Measurements from ENCODE around the gene APOL4.

DNA sequence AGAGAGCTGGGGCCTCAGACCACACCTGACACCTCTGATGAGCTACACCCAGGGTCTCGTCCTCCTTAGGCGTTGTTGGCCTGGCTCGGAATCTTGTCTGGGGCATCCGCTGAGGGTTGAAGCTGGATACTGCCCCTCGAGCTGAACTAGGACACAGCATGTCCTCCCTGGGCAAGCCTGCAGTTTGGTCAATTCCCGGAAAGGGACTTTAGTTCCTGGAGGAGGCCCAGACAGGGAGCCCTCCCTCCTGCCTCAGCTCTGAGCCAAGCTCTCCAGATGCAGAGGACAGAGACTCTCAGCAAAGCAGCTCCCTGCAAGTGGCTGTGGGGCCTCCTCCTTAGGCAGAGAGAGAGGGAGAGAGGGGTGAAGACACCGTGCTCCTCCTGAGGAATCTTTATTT lies 45.9 kb downstream of the APOL4 start:
- TF ChIP-seq, protein P1, sequence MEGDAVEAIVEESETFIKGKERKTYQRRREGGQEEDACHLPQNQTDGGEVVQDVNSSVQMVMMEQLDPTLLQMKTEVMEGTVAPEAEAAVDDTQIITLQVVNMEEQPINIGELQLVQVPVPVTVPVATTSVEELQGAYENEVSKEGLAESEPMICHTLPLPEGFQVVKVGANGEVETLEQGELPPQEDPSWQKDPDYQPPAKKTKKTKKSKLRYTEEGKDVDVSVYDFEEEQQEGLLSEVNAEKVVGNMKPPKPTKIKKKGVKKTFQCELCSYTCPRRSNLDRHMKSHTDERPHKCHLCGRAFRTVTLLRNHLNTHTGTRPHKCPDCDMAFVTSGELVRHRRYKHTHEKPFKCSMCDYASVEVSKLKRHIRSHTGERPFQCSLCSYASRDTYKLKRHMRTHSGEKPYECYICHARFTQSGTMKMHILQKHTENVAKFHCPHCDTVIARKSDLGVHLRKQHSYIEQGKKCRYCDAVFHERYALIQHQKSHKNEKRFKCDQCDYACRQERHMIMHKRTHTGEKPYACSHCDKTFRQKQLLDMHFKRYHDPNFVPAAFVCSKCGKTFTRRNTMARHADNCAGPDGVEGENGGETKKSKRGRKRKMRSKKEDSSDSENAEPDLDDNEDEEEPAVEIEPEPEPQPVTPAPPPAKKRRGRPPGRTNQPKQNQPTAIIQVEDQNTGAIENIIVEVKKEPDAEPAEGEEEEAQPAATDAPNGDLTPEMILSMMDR (IDR thresholded peaks at IDR 0.05; ENCODE audit: insufficient read depth, low read depth, low read length), result no peak
- TF ChIP-seq EZH2 (IDR thresholded peaks at IDR 0.05; ENCODE audit: insufficient read depth, low read length), result no peak

Data from astrocyte (in vitro differentiated cells and primary cell).